Esophagus muscularis mucosa (tissue), 4 donors: ENCODE results near the gene LIM2. TPM values are rescaled to one million over a fixed set of nuclear protein-coding genes. Genes with fewer than 3 reads are reported as not detected.

Source experiments
- DNase-seq: peaks from one replicate; pipeline ENCODE4 v3.0.0-alpha.2; 2017; ENCODE audit errors: extremely low spot score
- H3K27ac ChIP-seq, 4 donors: fragments of 200-600 bp; sonication (generic); replicated peaks in 1 of 4; 1 replicate in 3 of 4; 2 replicates in 1 of 4; pipeline ENCODE4 v1.5.1; 2016 to 2019; ENCODE audit warnings: mild to moderate bottlenecking in 1 of 4
- H3K27me3 ChIP-seq, 4 donors: fragments of 200-600 bp; sonication (generic); one replicate each; pipeline versions ENCODE4 v1.5.1 to v1.6.0; 2016 to 2019
- H3K36me3 ChIP-seq, 4 donors: fragments of 200-600 bp; sonication (generic); one replicate each; pipeline ENCODE4 v1.5.1; 2016 to 2019
- H3K4me1 ChIP-seq, 4 donors: fragments of 200-600 bp; sonication (generic); one replicate each; pipeline ENCODE4 v1.5.1; 2016 to 2019
- H3K4me3 ChIP-seq, 4 donors: fragments of 200-600 bp; sonication (generic); 1 replicate in 2 of 4; 2 replicates in 2 of 4; pipeline ENCODE4 v1.5.1; 2016 to 2019; ENCODE audit warnings: mild to moderate bottlenecking in 4 of 4, moderate library complexity in 1 of 4
- H3K9me3 ChIP-seq, 4 donors: fragments of 200-600 bp; sonication (generic); 1 replicate in 3 of 4; 2 replicates in 1 of 4; pipeline ENCODE4 v1.5.1; 2016 to 2019
- CTCF ChIP-seq, 3 experiments: fragments of 200-600 bp in 2 of 3; fragments of 450-650 bp in 1 of 3; sonication (generic) in 2 of 3; IDR thresholded peaks; one replicate each; pipeline ENCODE4 v1.5.1; 2017 to 2019; ENCODE audit warnings: antibody characterized with exemption in 3 of 3, mild to moderate bottlenecking in 2 of 3, moderate library complexity in 1 of 3
- EP300 ChIP-seq: sonication (generic); formaldehyde crosslinking; IDR thresholded peaks from one replicate; pipeline ENCODE4 v1.6.1; 2017; ENCODE audit warnings: antibody characterized with exemption
- POLR2A ChIP-seq: fragments of 450-650 bp; IDR thresholded peaks from one replicate; pipeline ENCODE4 v1.6.1; 2017; ENCODE audit warnings: antibody characterized with exemption, moderate library complexity, mild to moderate bottlenecking, low read depth
- POLR2AphosphoS5 ChIP-seq, 2 donors: sonication (generic); formaldehyde crosslinking; IDR thresholded peaks; one replicate each; pipeline ENCODE4 v1.6.1; 2017; ENCODE audit warnings: antibody characterized with exemption in 2 of 2
- WGBS: methylation state at CpG from one replicate; pipeline ENCODE4 v1.1.5; 2018; 5-methylcytosine and 5-hydroxymethylcytosine counted together
- intact Hi-C: fragments of 100-400 bp; cut with DNase I; formaldehyde crosslinking; loops from one replicate; pipeline ENCODE4 v1.15.1; 2023
- total RNA-seq, 4 donors: library from RNA; depleted of rRNA; stranded (reverse); fragments of >200 nt; gene quantifications; one replicate each; pipeline versions ENCODE4 v1.1.0 to v1.2.1, GENCODE V29; 2016

The LIM2 gene
- not detected for total RNA-seq

GRCh38 chr19:51387924-51388389, at the start of gene LIM2:
Gene LIM2 (minus strand): TSS chr19:51387974. CDS start chr19:51387443, 531 bp downstream.
- intact Hi-C loops = no loop called here
- Histone ChIP-seq H3K27me3 (no peaks in the 10 kb centered on the region), H3K4me3 (no peak within 1 kb of the TSS), H3K4me1 (no peaks in the 10 kb centered on the region), H3K27ac (no peak within 1 kb of the TSS), H3K9me3 (no peaks in the 10 kb centered on the region), H3K36me3 (no peaks in the 10 kb centered on the region)
- no peak for TF ChIP-seq POLR2A
- WGBS = 90% methylated on average over 15 of the region's 15 CpGs
- no peak for DNase-seq

GRCh38 chr19:51434456-51434855, 46.7 kb upstream of the LIM2 start:
- H3K27me3 ChIP-seq = peaks cover 0 to 55% (median 0%) of the 10 kb centered on the region in 4 donors
- H3K36me3 ChIP-seq = no peaks in the 10 kb centered on the region
- no peaks in the 10 kb centered on the region for H3K9me3 ChIP-seq
- TF ChIP-seq CTCF (IDR thresholded peaks at IDR 0.05) = no peak
- no peak for TF ChIP-seq EP300
- TF ChIP-seq POLR2A = no peak
- TF ChIP-seq POLR2AphosphoS5 (IDR thresholded peaks at IDR 0.05) = no peak
- no peak overlapping the region for H3K27ac ChIP-seq
- H3K4me1 ChIP-seq = no peaks in the 10 kb centered on the region
- 69% methylated on average over 1 of the region's 1 CpG for WGBS
- intact Hi-C loops = no loop called here
- no peak overlapping the region for H3K4me3 ChIP-seq
- DNase-seq = no peak

- Histone ChIP-seq H3K9me3 (no peaks in the 10 kb centered on the region), H3K4me1 (no peaks in the 10 kb centered on the region), H3K36me3 (no peaks in the 10 kb centered on the region), H3K4me3 (no peak overlapping the region), H3K27ac (no peak overlapping the region), H3K27me3 (peaks cover 0 to 40% (median 0%) of the 10 kb centered on the region in 4 donors)
- WGBS = 57% methylated on average over 4 of the region's 4 CpGs
- DNase-seq = no peak
- TF ChIP-seq EP300 (no peak), POLR2AphosphoS5 (IDR thresholded peaks at IDR 0.05) (no peak), CTCF (IDR thresholded peaks at IDR 0.05) (no peak), POLR2A (no peak)
- intact Hi-C loops = no loop called here
These were observed 45.3 kb upstream of the LIM2 start for GRCh38 chr19:51433043-51433442.

GRCh38 chr19:51431124-51431523, 43.4 kb upstream of the LIM2 start:
- Histone ChIP-seq H3K27ac (no peak overlapping the region), H3K4me1 (no peaks in the 10 kb centered on the region), H3K4me3 (no peak overlapping the region), H3K9me3 (no peaks in the 10 kb centered on the region), H3K27me3 (peaks cover 0 to 36% (median 0%) of the 10 kb centered on the region in 4 donors), H3K36me3 (no peaks in the 10 kb centered on the region)
- no peak for DNase-seq
- WGBS = 60% methylated on average over 3 of the region's 3 CpGs
- intact Hi-C loops = no loop called here
- TF ChIP-seq EP300 (no peak), POLR2AphosphoS5 (IDR thresholded peaks at IDR 0.05) (peak in 1 of 2 donors; percentile 16)

GRCh38 chr19:51430221-51430620, 42.4 kb upstream of the LIM2 start:
- Histone ChIP-seq H3K9me3 (no peaks in the 10 kb centered on the region), H3K36me3 (no peaks in the 10 kb centered on the region), H3K4me1 (no peaks in the 10 kb centered on the region), H3K27ac (no peak overlapping the region), H3K27me3 (peaks cover 0 to 33% (median 0%) of the 10 kb centered on the region in 4 donors), H3K4me3 (no peak overlapping the region)
- WGBS = 61% methylated on average over 3 of the region's 3 CpGs
- intact Hi-C loops = no loop called here
- no peak for TF ChIP-seq POLR2A
- no peak for TF ChIP-seq CTCF (IDR thresholded peaks at IDR 0.05)
- TF ChIP-seq POLR2AphosphoS5 (IDR thresholded peaks at IDR 0.05) = no peak
- TF ChIP-seq EP300 = no peak
- no peak for DNase-seq

GRCh38 chr19:51427201-51427600, 39.4 kb upstream of the LIM2 start:
- WGBS = 48% methylated on average over 3 of the region's 3 CpGs
- Histone ChIP-seq H3K9me3 (no peaks in the 10 kb centered on the region), H3K4me1 (peaks cover 0 to under 1% (median 0%) of the 10 kb centered on the region in 4 donors), H3K27me3 (peaks cover 0 to 40% (median 0%) of the 10 kb centered on the region in 4 donors), H3K27ac (no peak overlapping the region), H3K36me3 (no peaks in the 10 kb centered on the region), H3K4me3 (no peak overlapping the region)
- DNase-seq = no peak
- TF ChIP-seq EP300 (no peak), CTCF (IDR thresholded peaks at IDR 0.05) (no peak), POLR2AphosphoS5 (IDR thresholded peaks at IDR 0.05) (no peak), POLR2A (no peak)
- intact Hi-C loops = no loop called here
